ENCODE data around the gene KRT32.

KRT32 gene

GRCh38 chr17:41467561-41467960, 375 bp upstream of the KRT32 start:
- no peak for TF ChIP-seq REST (IDR thresholded peaks at IDR 0.05; ENCODE audit: low read depth)
- no peak for TF ChIP-seq CEBPB (IDR thresholded peaks at IDR 0.05)
- no peak for TF ChIP-seq FOXM1 (IDR thresholded peaks at IDR 0.05; ENCODE audit: borderline replicate concordance, low read depth)
- TF ChIP-seq TCF12 (IDR thresholded peaks at IDR 0.05; ENCODE audit: low read depth) = no peak
- no peak for TF ChIP-seq MAX (IDR thresholded peaks at IDR 0.05)
- TF ChIP-seq YY1 (IDR thresholded peaks at IDR 0.05; ENCODE audit: low read depth) = no peak
- TF ChIP-seq TAF1 (IDR thresholded peaks at IDR 0.05; ENCODE audit: low read depth) = no peak
- no peak for TF ChIP-seq NFIC (IDR thresholded peaks at IDR 0.05)
- TF ChIP-seq TEAD4 (IDR thresholded peaks at IDR 0.05) = no peak
- no peak for TF ChIP-seq RAD21 (IDR thresholded peaks at IDR 0.05; ENCODE audit: low read depth)
- TF ChIP-seq CREB1 (IDR thresholded peaks at IDR 0.05; ENCODE audit: low read depth) = no peak
- no peak for TF ChIP-seq EGR1 (IDR thresholded peaks at IDR 0.05)
- no peak for TF ChIP-seq ZBTB7A (IDR thresholded peaks at IDR 0.05; ENCODE audit: low read depth)
- TF ChIP-seq EP300 (IDR thresholded peaks at IDR 0.05; ENCODE audit: borderline replicate concordance) = no peak
- no peak for TF ChIP-seq USF1 (IDR thresholded peaks at IDR 0.05)

GRCh38 chr17:41464682-41465081, 2.5 kb downstream of the KRT32 start:
- TF ChIP-seq TCF12 (IDR thresholded peaks at IDR 0.05; ENCODE audit: low read depth) = no peak
- peak; percentile 53 for TF ChIP-seq NFIC (IDR thresholded peaks at IDR 0.05)

GRCh38 chr17:41464173-41464572, 3.0 kb downstream of the KRT32 start:
- peak; percentile 37; the same call in 1 of the 2 replicates for TF ChIP-seq REST (IDR thresholded peaks at IDR 0.05; ENCODE audit: low read depth)
- no peak for TF ChIP-seq YY1 (IDR thresholded peaks at IDR 0.05; ENCODE audit: low read depth)

- TF ChIP-seq EP300 (IDR thresholded peaks at IDR 0.05; ENCODE audit: borderline replicate concordance) (no peak), ZBTB7A (IDR thresholded peaks at IDR 0.05; ENCODE audit: low read depth) (no peak)
Measured at GRCh38 chr17:41463746-41464145, 3.4 kb downstream of the KRT32 start.

- TF ChIP-seq MAX (IDR thresholded peaks at IDR 0.05) (no peak), CREB1 (IDR thresholded peaks at IDR 0.05; ENCODE audit: low read depth) (no peak), FOXM1 (IDR thresholded peaks at IDR 0.05; ENCODE audit: borderline replicate concordance, low read depth) (no peak), CEBPB (IDR thresholded peaks at IDR 0.05) (no peak), EP300 (IDR thresholded peaks at IDR 0.05; ENCODE audit: borderline replicate concordance) (no peak), TCF12 (IDR thresholded peaks at IDR 0.05; ENCODE audit: low read depth) (no peak), EGR1 (IDR thresholded peaks at IDR 0.05) (no peak), ZBTB7A (IDR thresholded peaks at IDR 0.05; ENCODE audit: low read depth) (no peak), RAD21 (IDR thresholded peaks at IDR 0.05; ENCODE audit: low read depth) (no peak), NFIC (IDR thresholded peaks at IDR 0.05) (no peak), TAF1 (IDR thresholded peaks at IDR 0.05; ENCODE audit: low read depth) (no peak), YY1 (IDR thresholded peaks at IDR 0.05; ENCODE audit: low read depth) (no peak)
Measured at GRCh38 chr17:41462705-41463104, 4.5 kb downstream of the KRT32 start.

- TF ChIP-seq EGR1 (IDR thresholded peaks at IDR 0.05) (no peak), RAD21 (IDR thresholded peaks at IDR 0.05; ENCODE audit: low read depth) (no peak), REST (IDR thresholded peaks at IDR 0.05; ENCODE audit: low read depth) (no peak), CREB1 (IDR thresholded peaks at IDR 0.05; ENCODE audit: low read depth) (no peak), TAF1 (IDR thresholded peaks at IDR 0.05; ENCODE audit: low read depth) (no peak), NFIC (IDR thresholded peaks at IDR 0.05) (no peak), ZBTB7A (IDR thresholded peaks at IDR 0.05; ENCODE audit: low read depth) (no peak)
Measured at GRCh38 chr17:41457676-41458075, 9.5 kb downstream of the KRT32 start.

Measured in Ishikawa (cell line).